Activated gamma-delta T cell (primary cell): Measurements from ENCODE around the gene B4GALNT3.

ENCODE experiments used
- DNase-seq: peaks from one replicate; lab custom pipeline; 2025; lab: John Stamatoyannopoulos, UW

B4GALNT3 gene

DNA sequence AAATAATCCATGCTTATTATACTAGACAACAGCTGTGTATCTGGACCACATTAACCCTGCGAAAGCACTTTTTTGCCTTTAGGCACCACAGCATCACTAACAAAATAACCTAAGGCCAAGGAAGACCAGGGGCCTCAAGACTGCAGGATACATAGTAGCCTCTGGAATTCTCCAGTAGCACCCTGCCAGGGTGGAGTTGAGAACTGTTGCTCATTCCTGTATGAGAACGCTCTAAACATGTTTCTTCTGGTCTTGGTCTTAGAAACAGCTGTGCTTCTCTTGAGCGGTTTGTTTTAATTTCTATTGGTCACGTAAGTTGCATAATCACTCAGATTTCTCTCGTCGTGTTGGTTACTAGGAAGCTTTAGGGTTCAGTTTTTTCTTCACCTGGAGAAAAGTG lies 7.9 kb downstream of the B4GALNT3 start:
- no peak for DNase-seq

DNA sequence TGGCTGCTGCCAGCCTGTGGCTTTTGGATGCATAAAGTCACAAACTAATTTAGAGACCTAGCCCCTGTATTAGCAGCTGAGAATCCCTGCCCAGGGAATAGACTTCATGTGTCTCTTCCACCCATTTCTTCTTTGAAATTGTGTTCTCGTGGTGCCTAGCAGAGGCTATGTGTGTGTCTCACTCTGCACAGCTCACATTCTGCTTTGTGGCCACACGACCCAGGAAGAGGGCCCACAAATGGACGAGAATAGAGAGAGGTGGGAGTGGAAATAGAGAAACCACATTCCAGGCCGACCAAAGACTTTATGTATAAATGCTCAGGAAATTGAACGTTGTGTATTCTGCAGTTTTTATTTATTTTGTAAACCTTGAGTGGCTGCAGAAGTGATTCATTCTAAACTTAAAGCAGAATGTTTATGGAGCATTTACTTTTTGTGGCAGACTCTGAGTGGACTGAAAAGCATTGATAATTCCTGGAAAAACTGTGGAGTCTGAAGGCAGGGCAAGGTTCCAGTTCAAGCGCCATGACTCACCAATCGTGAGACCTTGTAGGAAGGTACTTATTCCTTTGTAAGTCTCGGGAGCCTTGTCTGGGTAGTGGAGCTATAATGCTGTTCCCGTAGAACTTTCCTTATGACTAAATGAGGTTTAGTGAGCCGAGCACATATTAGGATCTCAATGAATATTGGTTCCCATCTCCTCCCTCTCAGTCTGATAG lies 9.1 kb downstream of the B4GALNT3 start:
- DNase-seq, result no peak

DNA sequence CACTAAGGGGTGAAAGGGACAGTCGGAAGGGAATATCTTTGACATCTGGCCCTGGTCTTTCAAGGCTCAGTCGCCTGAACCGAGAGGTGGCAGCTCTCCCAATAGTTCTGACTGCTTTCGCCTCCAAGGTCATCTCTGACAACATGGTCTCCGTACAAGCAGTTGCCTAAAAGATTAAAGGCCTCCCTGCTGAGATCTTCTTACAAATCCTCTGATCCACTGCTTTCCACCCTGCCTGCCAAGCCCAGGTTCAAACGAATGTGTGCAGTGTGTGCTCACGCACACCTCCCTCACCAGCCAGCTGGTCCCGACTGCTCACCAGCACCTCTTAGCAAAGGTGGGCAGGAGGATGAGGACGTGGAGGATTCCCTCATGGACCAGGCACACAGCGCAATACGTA lies 10.4 kb downstream of the B4GALNT3 start:
- no peak for DNase-seq

DNA sequence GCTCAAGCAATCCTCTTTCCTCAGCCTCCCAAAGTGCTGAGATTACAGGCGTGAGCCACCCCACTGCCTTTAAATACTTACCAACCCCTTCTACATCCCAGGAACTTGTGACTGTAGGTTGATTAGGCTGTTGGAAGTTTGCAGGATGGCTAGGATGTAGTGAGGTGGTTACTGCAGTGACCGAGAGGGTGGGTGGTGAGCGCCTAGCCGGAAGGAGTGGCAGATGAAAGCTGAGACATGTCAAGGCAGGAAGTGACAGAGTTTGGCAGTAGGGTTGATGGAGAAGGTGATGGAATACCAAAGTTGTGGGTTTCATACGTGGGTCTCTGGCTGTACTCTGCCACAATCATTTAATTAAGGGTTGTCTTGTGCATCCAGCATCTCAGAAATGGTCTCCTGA lies 13.5 kb downstream of the B4GALNT3 start:
- DNase-seq, result no peak

DNA sequence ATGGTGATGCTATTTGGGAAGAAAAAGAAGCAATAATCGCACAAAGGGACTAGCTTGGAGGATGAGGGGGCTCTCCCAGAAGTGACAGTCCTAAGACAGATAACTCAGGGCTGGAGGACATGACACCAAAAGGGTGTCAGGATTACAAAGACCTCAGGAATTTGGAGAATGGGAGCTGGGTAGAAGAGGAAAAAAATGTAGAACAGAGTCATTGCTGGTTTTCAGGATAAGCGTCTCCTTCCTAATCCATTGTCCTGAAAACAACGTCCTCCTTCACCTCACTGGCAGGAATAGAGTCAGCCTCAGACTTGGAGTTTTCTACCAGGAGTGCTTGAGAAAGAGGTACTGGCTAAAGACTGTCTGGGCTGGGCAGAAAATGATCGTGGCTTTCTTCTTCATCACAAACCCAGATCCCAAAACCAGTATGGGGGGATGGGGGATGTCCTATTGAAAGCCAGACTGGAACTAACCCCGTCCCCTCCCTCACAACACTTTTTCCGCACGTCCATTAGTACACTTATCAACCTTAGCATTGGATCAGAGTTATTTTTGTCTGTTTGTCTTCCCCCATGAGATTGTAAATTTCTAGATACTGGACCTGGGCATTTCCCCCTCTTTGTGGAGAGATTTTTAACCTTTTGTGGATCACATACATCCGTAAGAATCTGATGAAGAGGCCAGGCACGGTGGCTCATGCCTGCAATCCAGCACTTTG lies 14.3 kb downstream of the B4GALNT3 start:
- no peak for DNase-seq

DNA sequence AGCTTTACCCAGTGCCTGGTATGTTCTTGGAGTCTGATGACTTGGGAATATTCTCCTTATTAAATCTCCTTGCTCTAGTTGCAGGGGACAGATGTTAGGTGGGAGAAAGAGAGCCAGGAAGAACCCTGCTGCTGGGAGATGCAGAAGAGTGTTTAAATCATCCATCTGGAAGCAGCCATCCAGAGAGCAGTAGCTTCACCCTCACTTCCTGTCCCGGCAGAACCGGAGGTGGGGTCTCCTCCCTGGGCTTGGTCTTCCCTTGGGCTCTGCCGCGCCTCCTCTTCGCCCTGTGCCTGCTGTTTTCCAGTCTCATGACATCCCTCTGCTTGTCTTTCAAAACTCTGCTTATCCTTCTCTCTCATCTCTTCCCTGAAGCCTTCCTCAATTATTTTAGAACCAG lies 15.5 kb downstream of the B4GALNT3 start:
- no peak for DNase-seq

DNA sequence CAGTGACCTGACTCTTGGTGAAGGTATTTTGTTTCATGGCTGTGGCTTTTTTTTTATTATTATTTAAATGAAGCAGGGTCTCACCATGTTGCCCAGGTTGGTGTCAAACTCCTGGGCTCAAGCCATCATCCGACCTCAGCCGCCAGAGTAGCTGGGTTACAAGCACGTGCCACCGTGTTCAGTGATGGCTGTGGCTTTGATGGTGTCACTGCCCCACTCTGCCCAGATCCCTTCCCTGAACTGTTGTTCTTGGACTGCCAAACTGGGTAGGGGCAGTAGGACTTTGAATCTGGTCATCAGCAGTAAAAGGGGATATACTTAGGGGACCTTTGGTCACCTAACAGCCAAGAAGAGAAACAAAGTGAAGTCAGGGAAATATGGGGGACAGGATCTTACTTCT lies 19.4 kb downstream of the B4GALNT3 start:
- no peak for DNase-seq

DNA sequence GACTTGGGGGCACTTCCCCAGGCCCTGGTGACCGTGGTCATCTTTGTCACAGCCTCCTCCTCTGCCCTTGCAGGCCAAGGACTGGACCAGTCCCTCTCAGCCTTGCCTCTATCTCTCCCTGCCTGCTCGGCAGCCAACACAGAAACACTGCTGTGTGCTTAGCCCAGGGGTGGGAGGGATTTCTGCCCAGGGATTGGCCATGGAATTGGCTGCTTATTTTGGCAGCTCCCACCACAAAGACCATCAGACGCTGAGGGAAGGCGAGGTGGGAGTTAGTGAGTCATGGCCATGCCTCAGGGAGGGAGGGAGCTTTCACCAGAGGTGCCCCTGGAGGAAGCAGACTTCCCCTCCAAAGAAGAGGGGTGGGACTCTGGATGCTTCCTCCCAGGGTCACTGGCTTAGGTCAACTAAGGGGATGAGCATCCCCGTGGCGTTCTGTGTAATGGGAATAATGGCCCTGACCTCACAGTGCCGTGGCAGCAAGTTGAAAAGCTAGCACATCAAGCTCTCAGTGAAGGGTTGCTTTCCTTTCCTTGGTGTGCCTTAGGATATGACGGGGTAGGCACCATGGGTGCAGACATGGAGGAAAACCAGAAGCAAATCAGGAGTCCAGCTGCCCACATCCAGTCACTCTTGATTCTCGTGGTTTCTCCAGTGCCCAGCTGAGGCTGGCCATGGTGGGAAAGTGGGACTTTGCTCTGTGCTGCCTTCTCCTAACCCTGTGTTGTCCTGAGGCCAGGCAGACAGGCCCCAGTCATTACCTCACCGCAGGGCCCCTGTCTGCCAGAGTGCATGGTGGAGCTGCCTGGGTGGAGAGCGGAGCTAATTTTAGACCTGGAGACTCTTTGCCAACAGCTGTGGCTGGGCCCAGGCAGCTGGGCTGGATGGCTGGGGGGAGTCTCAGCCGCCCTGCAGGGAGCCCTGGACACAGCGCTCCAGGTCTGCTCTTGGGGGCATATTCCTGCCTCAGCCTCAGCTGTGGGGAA lies 21.4 kb downstream of the B4GALNT3 start:
- DNase-seq, result no peak

DNA sequence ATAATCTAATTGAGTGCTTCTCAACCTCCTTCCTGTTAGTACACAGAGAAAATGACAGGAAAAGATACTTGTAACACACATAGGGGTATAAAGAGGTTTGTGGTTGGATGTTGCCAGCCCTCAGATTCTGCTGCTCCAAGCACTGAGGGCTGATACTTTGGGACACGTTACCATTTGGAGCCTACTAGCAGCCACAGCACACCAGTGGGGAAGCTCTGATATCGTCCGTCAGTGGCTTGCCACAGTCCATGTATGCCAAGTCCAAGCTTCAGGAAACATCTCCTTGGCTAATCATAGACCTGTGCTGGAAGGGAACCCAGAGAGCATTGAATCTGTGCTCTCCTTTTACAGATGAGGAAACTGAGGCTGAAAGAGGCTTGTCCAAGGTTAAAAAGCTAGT lies 22.3 kb downstream of the B4GALNT3 start:
- DNase-seq, result no peak

DNA sequence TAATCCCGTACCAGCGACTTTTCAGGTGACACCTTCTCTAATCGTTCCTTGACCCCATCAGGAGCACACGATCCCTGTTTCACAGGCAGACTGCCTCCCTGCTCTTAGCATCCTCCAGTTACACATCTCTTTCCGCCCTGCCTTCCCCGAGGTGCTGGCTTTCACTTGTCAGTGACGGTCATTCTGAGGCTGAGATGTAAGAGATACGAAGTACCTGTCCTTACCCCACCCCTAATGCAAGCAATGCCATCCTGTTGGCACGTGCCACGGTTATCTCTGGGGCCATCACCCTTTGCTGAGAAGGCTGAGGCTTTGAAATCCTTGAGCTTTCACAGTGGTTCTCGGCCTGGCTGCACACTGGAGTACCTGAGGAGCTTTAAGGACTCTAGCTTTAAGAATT lies 24.4 kb downstream of the B4GALNT3 start:
- no peak for DNase-seq

DNA sequence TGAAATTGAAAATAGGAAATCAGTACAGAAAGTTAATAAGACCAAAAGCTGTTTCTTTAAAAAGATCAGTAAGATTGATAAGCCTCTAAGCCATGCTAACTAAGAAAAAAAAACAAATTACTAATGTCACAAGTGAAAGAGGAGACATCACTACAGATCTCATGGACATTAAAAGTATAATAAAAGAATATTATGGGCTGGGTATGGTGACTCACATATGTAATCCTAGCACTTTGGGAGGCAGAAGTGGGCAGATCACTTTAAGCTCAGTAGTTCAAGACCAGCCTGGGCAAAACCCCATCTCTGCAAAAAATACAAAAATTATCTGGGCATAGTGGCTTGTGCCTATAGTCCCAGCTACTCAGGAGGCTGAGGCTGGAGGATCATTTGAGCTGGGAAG lies 30.5 kb downstream of the B4GALNT3 start:
- no peak for DNase-seq

DNA sequence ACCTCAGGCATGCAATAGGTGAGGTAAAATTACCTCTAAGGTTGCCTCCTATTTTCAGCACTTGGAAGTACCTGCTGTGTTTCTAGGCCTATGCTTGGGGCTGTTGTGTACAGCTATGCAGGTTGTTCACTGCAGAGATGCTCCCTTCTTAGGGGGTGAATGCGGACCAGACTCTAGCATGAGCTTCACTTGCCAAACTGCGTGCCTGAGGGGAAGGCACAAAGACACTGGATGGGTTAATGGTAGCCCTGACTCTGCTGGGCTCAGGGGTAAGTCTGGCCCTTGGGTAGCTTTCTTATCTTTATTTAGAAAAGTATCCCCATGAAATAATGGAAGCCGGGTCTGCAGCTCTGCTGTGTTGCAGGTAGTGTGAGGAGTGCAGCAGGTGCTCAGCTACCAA lies 35.7 kb downstream of the B4GALNT3 start:
- no peak for DNase-seq

DNA sequence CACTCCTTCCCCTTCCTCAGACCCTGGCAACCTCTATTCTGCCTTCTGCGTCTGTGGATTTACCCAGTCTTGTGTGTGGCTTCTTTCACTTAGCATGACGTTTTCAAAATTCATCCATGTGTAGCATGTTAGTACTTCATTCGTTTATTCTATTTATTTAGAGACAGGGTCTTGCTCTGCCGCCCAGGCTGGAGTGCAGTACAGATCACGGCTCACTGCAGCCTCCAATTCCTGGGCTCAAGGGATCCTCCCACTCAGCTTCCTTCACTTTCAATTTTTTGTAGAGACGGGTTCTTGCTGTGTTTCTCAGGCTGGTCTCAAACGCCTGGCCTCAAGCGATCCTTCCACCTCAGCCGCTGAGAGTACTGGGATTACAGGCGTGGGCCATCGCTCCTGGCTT lies 37.0 kb downstream of the B4GALNT3 start:
- no peak for DNase-seq

DNA sequence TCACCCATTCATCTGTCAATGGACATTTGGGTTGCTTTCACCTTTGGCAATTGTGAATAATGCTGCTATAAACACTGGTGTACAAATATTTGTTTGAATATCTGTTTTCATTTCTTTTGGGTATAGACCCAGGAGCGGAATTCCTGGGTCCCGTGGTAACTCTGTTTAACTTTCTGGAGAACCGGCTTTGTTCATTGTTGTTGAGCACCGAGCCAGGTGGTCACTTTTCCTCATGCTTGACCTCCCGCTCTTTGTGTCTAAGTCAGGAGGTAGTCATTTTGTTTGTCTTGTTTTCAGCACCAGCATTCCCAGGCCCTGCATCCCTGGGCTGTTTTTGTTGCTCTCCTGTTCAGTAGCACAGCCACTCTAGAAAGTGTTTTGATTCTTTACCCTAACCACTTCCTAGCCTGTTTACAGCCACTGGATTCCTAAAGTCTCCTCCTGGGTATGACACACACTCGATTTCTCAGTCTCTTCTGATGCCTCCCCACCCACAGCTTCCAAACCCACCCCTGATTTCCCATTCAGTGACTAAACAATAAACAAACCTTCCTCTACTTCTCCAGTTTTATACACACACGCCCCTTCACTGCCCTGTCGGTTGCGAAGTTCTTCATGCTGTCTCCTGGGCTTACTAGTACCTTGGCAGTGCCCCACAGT lies 37.9 kb downstream of the B4GALNT3 start:
- no peak for DNase-seq

DNA sequence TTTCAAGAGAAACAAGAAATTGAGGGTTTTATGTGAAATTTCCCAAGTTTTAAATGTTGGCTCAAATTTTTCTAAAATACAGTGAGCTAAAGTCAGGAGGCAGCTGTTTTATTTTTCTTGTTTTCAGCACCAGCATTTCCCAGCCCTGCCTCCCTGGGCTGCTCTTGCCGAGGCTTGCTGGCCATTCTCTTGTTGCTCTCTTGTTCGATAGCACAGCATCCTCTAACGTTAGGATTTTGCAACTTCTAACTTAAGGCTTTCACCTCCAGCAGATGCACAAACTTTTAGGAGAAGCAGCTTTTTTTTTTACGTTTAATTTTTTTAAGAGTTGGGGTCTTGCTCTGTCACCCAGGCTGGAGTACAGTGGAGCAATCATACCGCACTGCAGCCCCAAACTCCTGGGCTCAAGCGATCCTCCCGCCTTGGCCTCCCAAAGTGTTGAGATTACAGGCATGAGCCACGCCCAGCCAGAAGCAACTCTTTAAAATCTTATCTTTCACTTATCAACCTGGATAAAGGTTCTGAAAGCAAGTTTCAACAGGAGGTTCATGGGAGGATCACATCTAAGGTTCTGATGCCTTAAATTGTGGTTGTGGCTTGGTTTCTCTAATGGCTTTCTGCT lies 40.2 kb downstream of the B4GALNT3 start:
- DNase-seq, result no peak

DNA sequence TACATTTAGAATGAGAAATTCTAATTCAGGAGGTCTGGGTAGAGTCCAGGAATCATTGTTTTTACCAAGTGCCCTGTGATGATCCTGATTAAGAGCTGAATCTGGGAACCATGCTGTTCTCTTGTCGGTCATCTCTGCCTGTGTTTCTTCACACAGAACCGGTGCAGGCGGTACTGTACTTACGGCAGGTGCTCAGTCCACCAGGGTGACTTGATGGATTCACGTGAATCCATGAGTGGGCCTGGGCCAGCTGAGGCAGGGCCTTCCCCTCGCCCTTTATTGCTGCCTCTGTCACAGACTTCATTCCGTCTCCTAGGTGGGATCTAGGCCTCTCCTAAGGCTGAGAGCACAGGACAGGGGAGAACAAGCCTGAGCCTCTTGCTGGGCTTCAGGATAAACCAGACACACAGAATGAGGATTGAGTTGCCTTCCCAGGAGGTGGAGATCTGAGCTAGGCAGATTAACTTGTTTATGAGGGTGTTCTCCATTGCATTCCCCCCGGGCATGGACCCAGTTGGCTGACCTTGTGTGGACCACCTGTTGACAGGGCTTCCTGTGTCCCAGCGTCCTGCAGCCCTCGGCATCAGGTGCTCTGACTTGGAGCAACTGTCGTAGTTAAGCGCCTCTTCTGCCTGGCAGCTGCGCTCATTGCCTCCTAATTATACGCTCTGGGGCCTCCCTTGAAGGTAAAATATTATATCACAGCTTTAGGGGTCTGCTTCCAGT lies 42.1 kb downstream of the B4GALNT3 start:
- DNase-seq, result no peak

DNA sequence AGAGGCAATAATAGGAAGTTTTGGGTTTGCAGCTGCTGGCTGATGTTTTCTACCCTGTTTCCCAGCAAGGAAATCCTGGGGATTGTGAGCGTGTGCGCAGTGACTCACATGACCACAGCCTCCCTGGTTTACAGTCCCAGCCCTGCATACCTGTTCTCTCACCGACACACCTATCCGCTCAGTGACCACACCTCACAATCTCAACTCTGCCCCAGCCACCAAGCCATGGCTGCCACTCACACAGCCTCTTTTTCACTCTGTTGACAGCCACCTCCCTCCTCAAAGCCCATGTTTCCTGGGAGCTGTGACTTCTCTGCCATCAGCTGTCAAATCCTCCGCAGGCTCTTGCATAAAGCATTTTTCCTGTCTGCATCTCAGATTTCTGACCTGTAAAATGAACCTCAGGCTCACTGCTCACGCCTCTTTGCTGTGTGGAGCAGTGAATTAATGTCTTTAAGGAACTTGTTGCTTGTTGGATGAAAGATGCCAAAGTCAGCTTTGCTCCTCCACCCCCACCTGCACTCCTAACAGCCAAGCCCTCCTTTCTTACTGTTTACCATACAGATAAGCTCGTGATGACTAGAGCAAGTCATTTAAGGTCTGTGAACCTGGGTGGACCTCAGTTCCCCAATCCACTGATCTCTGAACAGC lies 43.5 kb downstream of the B4GALNT3 start:
- no peak for DNase-seq

DNA sequence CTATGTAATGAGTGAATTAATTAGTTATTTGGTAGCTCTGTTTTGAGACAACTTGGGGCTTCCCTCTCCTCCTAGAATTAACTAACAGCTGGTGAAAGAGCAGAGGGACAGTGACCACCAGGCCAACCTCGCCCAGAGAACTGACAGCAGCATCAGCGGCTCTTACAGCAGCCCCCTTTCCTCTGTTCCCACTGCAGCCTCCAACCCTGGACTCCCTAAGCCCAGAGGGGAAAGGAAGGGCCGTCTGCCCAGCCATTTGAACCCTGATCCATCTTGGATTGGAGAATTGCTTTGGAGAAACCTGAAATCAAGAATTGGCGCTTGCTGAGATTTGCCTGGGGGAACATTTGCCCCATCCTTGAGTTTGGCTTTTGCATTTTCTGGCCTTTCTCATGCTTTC lies 45.5 kb downstream of the B4GALNT3 start:
- no peak for DNase-seq

DNA sequence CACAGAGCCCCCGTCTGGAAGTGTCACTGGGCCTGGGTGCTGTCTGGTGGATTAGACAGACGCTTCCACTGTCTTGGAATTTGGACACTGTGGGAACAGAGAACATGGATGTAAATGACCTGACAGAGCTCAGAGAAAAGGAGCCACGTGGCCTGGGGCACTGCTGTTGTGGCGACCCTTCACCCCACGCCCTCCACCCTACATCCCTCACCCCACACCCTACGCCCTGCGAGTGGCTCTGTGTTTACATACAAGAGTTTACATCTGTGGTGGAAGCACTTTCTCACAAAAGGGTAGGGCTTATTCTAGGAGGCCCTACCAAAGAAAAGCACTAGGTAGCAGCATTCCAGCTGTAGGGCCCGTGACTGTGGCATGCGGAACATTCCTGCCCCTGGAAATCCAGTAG lies 47.7 kb downstream of the B4GALNT3 start:
- DNase-seq, result no peak

DNA sequence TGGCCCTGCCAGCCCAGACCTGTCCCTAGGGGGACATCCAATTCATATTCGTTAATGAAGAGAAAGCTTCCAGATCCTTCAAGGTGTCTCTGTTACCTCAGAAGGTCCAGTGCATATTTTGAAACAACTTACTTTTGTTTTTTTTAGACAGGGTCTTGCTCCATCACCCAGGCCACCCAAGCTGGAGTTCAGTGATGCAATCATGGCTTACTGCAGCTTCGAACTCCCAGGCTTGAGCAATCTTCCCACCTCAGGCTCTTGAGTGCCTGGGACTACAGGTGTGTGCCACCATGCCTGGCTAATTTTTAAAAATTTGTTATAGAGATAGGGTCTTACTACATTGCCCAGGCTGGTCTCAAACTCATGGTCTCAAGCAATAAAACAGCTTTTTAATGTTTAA lies 48.4 kb downstream of the B4GALNT3 start:
- no peak for DNase-seq
